HG02884 (cell line): ENCODE results near the gene ANGPT4.

Experiments used
- ATAC-seq: cut with Tn5 transposase; IDR thresholded peaks from one replicate; pipeline ENCODE4 v1.9.1; 2021; ENCODE audit warnings: mild to moderate bottlenecking, moderate library complexity; ENCODE audit not compliant: unreplicated experiment

Gene ANGPT4

GRCh38 chr20:940926-941325, 24.8 kb upstream of the ANGPT4 start:
- ATAC-seq = no peak

DNA sequence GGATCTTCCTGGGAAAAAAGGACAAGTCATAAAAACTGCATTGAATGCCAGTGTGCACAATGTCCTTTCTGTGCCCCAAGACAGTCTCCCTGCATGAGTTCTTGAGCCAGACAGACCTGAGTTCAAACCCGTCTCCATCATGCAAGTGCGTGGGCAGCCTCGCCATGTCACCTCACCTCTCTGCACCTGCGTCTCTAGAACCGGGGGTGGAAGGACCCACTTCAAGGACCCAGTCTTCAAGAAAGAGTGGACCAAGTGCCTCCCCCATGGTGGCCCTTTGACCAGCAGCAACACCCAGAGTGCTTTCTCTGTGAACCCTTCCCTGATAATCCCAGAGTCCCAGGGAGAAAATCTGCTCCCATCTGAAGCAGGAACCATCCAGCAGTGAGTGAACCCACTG, 23.5 kb upstream of the ANGPT4 start:
- no peak for ATAC-seq

DNA sequence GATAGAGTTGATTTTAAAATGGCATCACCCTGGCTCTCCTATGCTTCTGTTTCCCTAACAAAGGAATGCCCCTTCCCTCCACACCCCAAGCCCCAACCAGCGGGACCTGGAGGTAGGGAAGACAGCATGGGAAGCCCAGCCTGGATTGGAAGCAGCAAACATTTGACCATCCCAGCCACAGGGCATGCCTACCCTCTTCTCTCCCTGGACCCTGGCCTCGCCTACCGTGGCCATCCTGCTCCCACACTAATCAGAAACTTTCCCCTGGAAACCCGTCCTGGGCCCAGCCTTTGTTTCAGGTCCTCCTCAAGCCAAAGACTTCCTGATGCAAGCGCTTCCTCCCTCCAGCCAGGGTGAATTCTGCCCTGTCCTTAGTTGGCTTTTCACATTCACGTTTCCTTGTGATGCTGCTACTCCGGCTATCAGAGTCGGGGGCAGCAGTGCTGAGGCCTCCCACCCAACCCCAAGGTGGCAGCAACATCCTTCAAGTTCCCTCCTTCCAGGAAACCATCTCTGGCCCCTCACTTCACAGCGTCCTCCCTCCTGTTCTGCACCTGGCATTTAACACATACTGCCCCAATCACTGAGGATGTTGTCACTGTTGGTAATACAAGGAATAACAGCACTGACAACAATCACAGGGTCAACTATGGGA, 18.2 kb upstream of the ANGPT4 start:
- ATAC-seq = no peak

DNA sequence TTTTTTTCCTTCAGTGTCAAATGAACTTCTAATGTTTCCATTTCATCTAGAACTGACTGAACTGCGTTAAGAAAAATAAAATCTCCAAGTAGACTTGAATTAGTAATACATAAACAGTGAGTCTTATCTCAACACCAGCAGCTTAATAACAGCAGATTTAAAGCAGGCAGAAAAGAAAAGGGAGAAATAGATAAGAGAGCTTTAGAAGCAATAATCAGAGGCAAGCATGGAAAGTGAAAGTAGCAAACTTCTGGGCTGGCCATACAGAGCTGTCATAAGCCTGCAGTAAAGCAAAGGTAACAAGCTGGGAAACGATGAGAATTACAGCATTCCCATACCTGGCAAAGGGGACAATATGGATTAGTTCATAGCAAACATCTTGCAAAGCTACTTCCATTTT, 16.9 kb upstream of the ANGPT4 start:
- no peak for ATAC-seq

- ATAC-seq = no peak
These were observed 15.3 kb upstream of the ANGPT4 start for GRCh38 chr20:931401-931800.

GRCh38 chr20:926670-927069, 10.5 kb upstream of the ANGPT4 start:
- no peak for ATAC-seq

DNA sequence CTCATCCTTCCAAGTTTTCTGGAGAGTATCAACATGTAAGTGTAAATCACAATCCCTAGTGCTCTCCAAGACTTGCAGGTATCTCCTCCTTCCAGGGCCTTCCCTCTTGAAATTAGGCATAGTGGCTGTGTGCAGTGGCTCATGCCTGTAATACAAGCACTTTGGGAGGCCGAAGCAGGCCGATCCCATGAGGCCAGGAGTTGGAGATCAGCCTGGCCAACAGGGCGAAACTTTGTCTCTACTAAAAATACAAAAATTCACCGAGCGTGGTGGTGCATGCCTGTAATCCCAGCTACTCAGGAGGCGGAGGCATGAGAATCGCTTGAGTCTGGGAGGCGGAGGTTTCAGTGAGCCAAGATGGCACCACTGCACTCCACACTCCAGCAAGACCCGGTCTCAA, 9.4 kb upstream of the ANGPT4 start:
- ATAC-seq = no peak

GRCh38 chr20:924639-925038, 8.5 kb upstream of the ANGPT4 start:
- no peak for ATAC-seq

- ATAC-seq = no peak
These were observed 6.6 kb upstream of the ANGPT4 start for GRCh38 chr20:922781-923180.

DNA sequence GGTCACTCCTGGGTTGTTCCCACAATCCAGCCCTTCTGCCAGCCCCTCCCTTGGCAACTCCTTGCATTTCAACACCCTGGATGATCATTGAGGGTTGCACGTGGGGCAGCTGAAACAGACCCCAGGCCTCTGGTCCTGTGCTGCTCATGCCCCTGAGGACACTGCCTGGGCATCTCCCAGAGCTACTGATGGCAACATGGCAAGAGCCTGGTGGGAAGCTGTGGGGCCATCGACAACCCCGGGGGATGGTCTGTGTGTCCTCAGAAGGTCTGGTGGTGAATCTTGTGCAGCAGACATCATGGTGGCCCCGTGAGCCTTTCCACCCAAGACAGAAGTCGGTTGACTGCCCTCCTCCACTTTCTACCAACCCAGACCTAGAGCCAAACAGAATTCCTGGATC, 4.9 kb upstream of the ANGPT4 start:
- no peak for ATAC-seq

DNA sequence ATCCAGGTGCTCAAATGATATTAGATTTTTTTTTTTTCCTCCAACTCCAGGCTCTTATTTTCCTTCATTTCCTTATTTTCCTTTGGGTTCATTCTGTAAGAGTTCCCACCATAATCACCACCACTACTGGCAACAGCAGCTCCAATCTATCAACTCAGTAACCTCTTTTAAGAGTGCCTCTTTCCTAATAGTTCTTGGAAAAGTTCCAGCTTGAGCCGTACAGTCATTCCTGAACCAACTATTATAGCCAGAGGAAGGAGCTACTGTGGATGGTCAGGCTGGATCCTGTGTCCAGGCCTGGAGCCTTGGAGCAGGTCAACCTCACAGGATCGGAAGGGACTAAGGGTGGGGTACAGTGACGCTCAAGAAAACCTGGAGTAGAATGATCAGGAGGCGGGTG, 4.2 kb upstream of the ANGPT4 start:
- ATAC-seq = no peak

GRCh38 chr20:919491-919916, 3.4 kb upstream of the ANGPT4 start:
- no peak for ATAC-seq

GRCh38 chr20:917416-917815, 1.3 kb upstream of the ANGPT4 start:
- ATAC-seq = no peak

DNA sequence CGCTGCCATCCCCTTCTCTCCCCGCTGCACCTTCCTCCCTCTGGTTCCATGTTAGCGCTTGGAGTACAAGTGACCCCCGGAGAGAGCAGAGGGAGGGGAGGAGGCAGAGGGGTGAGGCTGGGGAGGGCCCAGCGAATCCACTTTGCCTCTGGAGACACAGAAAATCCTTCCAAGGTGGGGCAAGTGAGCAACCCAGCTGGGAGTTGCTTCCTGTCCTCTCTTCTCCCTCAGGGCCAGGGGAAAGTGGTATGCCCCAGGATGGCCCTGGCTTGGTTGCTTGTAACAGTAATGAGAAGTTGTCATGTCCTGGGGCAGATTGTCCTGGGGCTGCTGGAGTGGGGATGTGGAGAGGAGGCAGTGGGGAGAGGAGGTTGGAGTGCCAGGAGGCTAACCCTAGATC, 691 bp upstream of the ANGPT4 start:
- ATAC-seq = no peak

DNA sequence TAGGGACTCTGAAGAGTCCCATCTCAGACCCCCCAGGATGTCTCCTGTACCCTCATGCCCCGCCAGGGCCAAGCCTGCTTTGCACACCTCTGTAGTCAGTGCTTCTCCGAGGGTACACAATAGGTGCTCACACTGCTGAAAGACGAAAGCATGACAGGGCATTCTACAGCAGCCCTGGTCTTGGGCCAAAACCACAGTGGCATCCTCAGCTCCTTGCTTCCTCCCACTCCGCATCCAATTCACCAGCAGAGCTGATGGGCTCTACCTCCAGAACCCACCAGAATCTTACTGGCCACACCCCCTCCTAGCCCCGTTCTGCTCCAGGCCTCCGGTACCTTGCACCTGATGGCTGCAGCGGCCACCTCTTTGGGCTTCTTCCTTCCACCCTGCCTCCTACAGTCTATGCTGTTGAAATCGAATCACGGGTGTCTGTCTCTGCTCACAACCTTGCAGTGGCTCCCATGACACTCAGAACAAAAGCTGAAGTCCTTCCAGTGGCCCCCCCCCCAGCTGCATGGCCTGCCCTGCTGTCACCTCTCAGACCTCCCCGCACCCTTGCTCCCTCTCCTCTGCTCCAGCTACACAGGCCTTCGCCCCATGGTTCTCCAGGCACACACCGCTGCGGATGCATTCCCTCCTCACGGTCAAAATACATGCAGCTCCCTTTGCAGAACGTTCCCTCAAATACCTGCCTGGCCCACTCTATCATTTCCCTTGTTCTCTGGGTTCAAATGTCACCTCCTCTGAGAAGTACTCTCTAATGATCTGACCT, 1.2 kb downstream of the ANGPT4 start:
- no peak for ATAC-seq

GRCh38 chr20:913306-913849, 2.8 kb downstream of the ANGPT4 start:
- ATAC-seq = no peak

GRCh38 chr20:911882-912600, 4.1 kb downstream of the ANGPT4 start:
- ATAC-seq = no peak

- no peak for ATAC-seq
These were observed 5.0 kb downstream of the ANGPT4 start for GRCh38 chr20:910870-911770.

GRCh38 chr20:910132-910869, 5.8 kb downstream of the ANGPT4 start:
- ATAC-seq = no peak

- ATAC-seq = no peak
These were observed 6.5 kb downstream of the ANGPT4 start for GRCh38 chr20:909641-910040.
